ENCODE results near the gene TADA2B.

TADA2B gene

DNA sequence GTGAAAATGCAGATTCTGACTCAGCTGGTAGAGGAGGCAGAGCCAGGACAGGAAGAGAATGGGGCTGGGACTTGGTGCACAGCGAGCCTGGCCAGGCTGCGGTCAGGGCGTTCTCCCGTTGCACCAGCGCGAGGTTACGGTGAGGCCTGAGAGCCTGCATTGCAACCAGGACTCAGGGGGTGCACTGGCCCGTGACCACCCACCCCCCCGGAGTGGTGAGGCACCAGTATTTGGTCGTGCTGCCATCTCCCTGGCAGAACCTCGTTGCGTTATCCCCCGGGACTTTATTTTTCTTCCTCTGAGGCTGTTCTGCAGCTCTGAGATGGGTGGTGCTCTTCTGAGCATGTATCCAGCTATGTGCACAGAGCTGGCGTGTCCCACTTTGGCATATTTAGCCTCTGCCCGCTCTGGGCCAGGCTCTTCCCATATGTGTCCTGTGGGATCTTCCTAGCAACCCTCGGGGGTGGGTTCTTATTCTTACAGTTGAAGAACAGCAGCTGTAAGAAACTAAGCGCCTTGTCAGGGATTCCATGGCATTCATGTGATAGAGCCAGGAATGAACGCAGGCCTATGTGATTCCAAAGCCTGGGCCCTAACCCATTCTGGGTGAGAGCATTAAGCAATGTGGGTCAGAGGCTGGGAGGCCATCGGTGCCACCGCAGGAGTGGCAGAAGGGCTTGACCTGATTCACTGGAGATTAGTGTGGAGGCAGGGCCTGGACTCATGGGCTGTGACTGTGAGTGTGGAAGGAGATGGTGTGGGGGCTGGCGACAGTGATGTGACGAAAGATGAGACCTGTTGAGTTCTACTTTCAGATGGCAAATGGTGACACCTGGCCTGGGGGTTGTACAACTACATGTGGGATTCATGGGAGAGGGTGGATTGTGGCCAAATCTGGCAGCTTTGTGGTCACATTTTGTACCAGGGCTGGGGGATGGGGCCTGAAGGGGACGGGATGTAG, 3.1 kb downstream of the TADA2B start:
- no peak overlapping the region for H3K27ac ChIP-seq
- TF ChIP-seq, protein P1, sequence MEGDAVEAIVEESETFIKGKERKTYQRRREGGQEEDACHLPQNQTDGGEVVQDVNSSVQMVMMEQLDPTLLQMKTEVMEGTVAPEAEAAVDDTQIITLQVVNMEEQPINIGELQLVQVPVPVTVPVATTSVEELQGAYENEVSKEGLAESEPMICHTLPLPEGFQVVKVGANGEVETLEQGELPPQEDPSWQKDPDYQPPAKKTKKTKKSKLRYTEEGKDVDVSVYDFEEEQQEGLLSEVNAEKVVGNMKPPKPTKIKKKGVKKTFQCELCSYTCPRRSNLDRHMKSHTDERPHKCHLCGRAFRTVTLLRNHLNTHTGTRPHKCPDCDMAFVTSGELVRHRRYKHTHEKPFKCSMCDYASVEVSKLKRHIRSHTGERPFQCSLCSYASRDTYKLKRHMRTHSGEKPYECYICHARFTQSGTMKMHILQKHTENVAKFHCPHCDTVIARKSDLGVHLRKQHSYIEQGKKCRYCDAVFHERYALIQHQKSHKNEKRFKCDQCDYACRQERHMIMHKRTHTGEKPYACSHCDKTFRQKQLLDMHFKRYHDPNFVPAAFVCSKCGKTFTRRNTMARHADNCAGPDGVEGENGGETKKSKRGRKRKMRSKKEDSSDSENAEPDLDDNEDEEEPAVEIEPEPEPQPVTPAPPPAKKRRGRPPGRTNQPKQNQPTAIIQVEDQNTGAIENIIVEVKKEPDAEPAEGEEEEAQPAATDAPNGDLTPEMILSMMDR (IDR thresholded peaks at IDR 0.05): no peak
- no peak for TF ChIP-seq ZFX (IDR thresholded peaks at IDR 0.05; ENCODE audit: borderline replicate concordance)

DNA sequence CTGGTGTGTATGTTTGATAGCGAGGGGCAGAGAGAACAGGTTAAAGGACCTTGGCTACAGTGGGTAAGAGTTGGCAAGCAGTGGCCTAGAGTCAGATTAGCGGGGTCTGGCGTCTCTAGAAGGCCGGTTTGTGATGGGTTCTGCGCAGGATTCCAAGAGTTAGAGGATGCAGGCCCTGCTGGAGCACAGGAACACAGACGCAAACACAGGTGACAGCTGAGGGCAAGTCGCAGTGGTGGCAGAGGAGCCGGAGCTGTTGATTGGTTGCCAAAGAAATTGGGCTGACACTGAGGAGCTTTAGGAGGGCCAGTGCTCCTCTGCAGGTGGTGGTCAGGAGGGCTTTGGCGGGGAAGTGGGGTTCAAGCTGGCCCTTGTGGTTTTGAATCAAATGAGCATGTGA, 3.8 kb downstream of the TADA2B start:
- no peak overlapping the region for H3K27ac ChIP-seq
- TF ChIP-seq, protein P1 (IDR thresholded peaks at IDR 0.05): no peak
- TF ChIP-seq ZFX (IDR thresholded peaks at IDR 0.05; ENCODE audit: borderline replicate concordance): no peak

DNA sequence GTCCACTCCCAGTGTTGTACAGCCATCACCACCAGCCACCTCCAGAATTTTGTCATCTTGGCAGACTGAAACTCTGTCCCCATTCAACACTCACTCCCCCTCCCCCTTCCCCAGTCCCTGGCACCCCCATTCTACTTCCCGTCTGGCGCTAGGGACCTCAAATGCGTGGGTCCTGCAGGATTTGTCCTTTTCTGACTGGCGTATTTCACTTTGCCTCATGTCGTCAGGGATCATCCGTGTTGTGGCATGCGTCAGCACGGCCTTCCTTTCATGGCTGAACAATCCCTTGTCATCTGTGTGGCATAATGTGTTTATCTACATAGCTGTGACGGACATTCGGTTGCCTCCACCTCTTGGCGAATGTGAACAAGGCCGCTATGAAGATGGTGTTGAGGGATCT, 5.5 kb downstream of the TADA2B start:
- TF ChIP-seq ZFX (IDR thresholded peaks at IDR 0.05; ENCODE audit: borderline replicate concordance): no peak
- TF ChIP-seq, protein P1 (IDR thresholded peaks at IDR 0.05): no peak
- H3K27ac ChIP-seq: no peak overlapping the region

DNA sequence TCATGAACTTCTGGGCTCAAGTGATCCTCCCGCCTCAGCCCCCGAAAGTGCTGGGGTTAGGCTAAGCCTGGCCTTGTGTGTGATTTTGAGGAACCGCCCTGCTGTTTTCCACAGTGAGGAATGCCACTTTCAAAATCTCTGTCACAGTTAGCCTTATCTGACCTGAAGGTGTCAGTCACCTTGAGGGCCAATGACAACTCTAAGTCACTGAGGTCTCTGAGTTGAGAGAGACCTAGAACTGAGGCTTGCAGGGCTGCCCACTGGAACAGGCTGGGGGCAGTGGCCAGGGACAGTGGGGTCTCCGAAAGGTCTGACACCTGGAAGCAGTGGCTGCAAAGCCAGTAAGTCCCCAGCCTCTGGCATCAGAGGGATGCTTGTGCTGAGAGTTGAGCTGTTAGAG, 6.1 kb downstream of the TADA2B start:
- no peak for TF ChIP-seq ZFX (IDR thresholded peaks at IDR 0.05; ENCODE audit: borderline replicate concordance)
- TF ChIP-seq, protein P1 (IDR thresholded peaks at IDR 0.05): no peak
- no peak overlapping the region for H3K27ac ChIP-seq

DNA sequence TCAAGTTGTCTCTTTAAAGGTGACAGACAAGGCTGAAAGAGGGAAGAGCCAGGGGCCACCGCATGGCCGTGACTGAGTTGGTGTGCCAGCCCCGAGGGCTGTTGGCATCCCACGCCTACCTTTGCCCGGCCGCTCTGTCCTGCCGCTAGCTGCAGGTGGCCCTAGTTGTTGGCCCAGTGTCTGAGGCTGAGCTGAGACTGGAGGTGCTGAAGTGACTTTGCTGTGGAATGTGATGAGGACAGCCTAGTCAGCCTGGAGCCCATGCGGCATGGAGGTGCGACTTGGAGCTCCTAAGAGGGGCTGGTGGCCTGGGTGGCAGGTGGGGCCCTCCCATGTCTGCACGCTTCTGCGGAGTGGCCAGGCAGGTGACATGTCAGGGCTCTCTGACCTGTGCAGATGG, 6.6 kb downstream of the TADA2B start:
- TF ChIP-seq, protein P1 (IDR thresholded peaks at IDR 0.05): no peak
- no peak for TF ChIP-seq ZFX (IDR thresholded peaks at IDR 0.05; ENCODE audit: borderline replicate concordance)
- no peak overlapping the region for H3K27ac ChIP-seq

DNA sequence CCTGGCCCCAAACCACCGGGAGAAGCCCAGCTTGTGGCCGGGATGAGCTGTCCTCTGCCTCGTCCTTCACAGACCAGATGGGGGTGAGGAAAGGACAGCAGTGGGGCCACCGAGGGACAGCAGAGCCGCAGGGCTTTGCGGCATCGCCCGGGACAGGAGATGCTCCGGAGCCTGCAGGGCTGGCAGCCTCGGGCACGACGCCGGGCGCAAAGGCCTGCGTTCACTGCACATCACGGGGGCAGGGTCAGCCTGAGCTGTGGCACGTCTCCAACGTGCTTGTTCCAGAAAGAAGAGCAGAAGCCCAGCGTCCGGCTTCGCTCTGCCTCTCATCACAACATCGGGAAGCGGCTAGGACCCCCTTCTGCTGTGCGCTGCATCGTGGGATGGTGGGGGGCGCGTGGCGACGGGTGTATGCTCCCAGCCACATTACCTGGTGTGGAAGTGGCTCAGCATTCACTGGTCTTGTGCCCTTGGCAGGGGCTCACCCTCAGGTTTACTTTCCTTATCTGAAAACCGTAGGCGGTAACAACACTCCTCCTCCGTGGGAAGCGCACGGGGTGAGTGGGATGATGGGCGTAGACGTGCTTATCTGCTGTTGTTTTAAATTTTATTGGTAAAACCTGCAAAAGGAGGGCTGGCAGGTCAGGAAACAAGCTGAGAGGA, 7.4 kb downstream of the TADA2B start:
- H3K27ac ChIP-seq: no peak overlapping the region
- no peak for TF ChIP-seq ZFX (IDR thresholded peaks at IDR 0.05; ENCODE audit: borderline replicate concordance)
- TF ChIP-seq, protein P1 (IDR thresholded peaks at IDR 0.05): no peak

DNA sequence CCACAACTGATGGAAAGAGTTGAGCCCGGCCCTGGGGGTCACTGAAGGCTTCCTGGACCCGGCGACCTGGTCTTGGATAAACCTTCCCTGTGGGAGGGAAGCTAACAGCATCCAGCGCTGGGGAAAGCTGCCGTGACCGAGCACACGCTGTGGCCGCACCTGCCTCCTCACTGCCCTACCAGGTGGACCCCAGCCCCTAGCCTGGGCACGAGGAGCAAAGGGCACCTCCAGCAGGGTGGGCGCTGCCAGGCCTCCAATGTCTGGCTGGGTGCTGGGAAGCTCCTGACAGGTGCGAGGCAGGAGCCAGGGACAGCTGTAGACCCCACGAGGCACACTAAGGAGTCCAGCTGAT, 7.9 kb downstream of the TADA2B start:
- no peak for TF ChIP-seq ZFX (IDR thresholded peaks at IDR 0.05; ENCODE audit: borderline replicate concordance)
- TF ChIP-seq, protein P1 (IDR thresholded peaks at IDR 0.05): no peak
- no peak overlapping the region for H3K27ac ChIP-seq
